GM19240 (cell line): Measurements from ENCODE around the gene ADD1.

Experiments used
- DNase-seq: peaks from one replicate; pipeline ENCODE4 v3.0.0; 2011; ENCODE audit warnings: low spot score; ENCODE audit not compliant: insufficient read length

The ADD1 gene

DNA sequence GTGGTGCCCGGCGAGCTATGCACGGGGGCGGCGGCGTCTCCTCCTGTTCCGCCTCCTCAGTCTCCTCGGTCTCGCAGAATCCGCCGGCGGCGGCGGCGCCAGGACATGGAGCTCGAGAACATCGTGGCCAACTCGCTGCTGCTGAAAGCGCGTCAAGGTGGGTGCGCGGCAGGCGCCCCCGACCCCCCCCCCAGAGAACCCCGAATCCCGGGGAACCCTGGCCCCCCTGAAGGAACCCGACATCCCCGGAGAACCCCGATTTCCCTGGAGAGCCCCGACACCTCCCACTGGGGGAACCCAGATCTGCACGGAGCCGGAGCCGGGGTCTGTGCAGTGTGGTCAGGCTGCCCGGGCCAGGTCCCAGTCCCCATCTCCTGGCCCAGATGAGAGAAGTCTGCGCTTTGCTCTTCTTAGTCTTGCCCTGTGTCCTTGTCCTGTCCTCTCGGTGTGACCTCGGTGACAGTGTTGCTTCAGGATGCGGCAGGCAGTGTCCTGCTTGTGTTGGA lies 120.4 kb downstream of the ADD1 start:
- no peak for DNase-seq

- DNase-seq, result no peak
These were observed 121.1 kb downstream of the ADD1 start for GRCh38 chr4:2964706-2965258.

DNA sequence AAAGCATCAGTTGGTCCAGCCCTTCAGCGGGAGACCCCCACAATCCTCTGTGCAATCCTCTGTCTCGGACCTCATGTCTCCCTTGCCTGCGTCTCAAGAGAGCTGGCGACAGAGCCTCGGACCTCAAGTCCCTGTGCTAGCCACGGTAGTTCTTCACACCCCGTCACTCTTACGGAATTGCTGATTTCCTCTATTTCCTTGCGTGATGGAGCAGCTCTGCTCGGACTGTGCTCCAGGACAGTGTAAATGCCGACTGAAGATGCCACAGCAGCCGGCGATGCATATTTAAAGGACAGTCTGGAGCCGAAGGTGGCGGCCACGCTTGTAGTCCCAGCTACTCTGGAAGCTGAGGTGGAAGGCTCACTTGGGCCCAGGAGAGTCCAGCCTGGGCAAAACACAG lies 121.6 kb downstream of the ADD1 start:
- no peak for DNase-seq

DNA sequence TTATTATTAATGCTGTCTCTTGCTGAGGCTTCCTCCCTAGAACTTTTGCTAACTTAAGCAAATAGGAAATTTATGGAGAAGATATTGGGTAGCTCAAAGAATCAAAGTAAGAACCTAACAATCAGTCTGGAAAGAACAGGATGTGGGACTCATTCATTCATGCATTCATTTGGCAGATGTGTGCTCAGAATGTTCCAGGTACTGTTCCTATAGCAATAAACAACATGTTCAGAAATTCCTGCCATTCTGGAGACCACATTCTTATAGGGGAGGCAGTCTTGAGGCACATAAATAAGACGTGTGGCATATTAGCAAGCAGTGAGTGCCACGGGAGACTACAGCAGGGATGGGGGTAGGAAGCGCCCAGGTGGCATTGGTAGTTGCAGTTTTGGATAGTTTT lies 124.7 kb downstream of the ADD1 start:
- DNase-seq, result no peak

DNA sequence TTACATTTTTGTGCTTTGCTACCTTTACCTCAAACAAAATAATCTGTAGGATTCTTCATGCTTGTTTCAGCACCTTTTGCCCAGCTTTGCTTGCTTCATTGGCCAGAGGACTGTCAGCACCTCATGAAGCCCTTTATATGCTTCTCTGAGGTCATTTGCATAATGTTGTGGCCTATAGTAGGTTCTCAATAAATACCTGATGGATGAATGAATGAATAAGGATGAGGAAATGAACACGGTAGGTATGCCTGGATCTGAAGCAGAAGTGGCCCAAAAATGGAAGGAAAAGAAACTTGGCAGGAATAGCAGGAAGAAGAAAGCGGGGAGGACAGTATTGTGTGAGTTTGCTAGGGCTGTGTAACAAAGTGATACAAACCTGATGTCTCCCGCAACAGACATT lies 127.6 kb downstream of the ADD1 start:
- no peak for DNase-seq

- DNase-seq, result no peak
These were observed 133.8 kb downstream of the ADD1 start for GRCh38 chr4:2977211-2978088.
